Erythroblast (primary cell): ENCODE results near the gene KLHL29.

ENCODE experiments used
- DNase-seq, 2 experiments: peaks; one replicate each; lab custom pipeline; 2025; lab: John Stamatoyannopoulos, UW
- GATA1 ChIP-seq: IDR thresholded peaks from 2 replicates; pipeline ENCODE4 v1.6.1; 2011; ENCODE audit warnings: low read depth, mild to moderate bottlenecking, control low read depth, low read length, moderate library complexity
- POLR2A ChIP-seq: IDR thresholded peaks from 2 replicates; pipeline ENCODE4 v1.6.1; 2011; ENCODE audit warnings: mild to moderate bottlenecking, low read length

KLHL29 gene

GRCh38 chr2:23359631-23360567 is 25.1 kb upstream of the KLHL29 start:
- TF ChIP-seq GATA1 = no peak
- no peak for TF ChIP-seq POLR2A
- no peak for DNase-seq

- no peak for DNase-seq
- TF ChIP-seq GATA1 = no peak
- no peak for TF ChIP-seq POLR2A
Measured at GRCh38 chr2:23360571-23361125, 24.3 kb upstream of the KLHL29 start.

- no peak for DNase-seq
- TF ChIP-seq GATA1 = no peak
- no peak for TF ChIP-seq POLR2A
Measured at GRCh38 chr2:23361152-23361551, 23.8 kb upstream of the KLHL29 start.

GRCh38 chr2:23363268-23363667 is 21.7 kb upstream of the KLHL29 start:
- TF ChIP-seq GATA1 (no peak), POLR2A (no peak)
- DNase-seq = no peak

- TF ChIP-seq POLR2A (no peak), GATA1 (no peak)
- DNase-seq = no peak
Measured at GRCh38 chr2:23363831-23364230, 21.1 kb upstream of the KLHL29 start.

GRCh38 chr2:23366720-23367119 is 18.3 kb upstream of the KLHL29 start:
- DNase-seq = no peak
- TF ChIP-seq GATA1 = no peak
- no peak for TF ChIP-seq POLR2A

- no peak for DNase-seq
- TF ChIP-seq POLR2A (no peak), GATA1 (no peak)
Measured at GRCh38 chr2:23367760-23368159, 17.2 kb upstream of the KLHL29 start.

- no peak for DNase-seq
- TF ChIP-seq POLR2A (no peak), GATA1 (no peak)
Measured at GRCh38 chr2:23373666-23374065, 11.3 kb upstream of the KLHL29 start.

- peak in 1 of 2 experiments; percentile 22 for DNase-seq
- TF ChIP-seq GATA1 = no peak
- TF ChIP-seq POLR2A = no peak
Measured at GRCh38 chr2:23375448-23375847, 9.5 kb upstream of the KLHL29 start.

- DNase-seq = no peak
- TF ChIP-seq GATA1 = no peak
- TF ChIP-seq POLR2A = no peak
Measured at GRCh38 chr2:23376075-23376474, 8.9 kb upstream of the KLHL29 start.

- TF ChIP-seq GATA1 (no peak), POLR2A (no peak)
- no peak for DNase-seq
Measured at GRCh38 chr2:23376972-23377371, 8.0 kb upstream of the KLHL29 start.

- DNase-seq = no peak
- TF ChIP-seq GATA1 (no peak), POLR2A (no peak)
Measured at GRCh38 chr2:23377771-23378170, 7.2 kb upstream of the KLHL29 start.

- no peak for DNase-seq
- no peak for TF ChIP-seq GATA1
- no peak for TF ChIP-seq POLR2A
Measured at GRCh38 chr2:23378496-23378895, 6.5 kb upstream of the KLHL29 start.

GRCh38 chr2:23379220-23379695 is 5.7 kb upstream of the KLHL29 start:
- TF ChIP-seq POLR2A (no peak), GATA1 (no peak)
- DNase-seq = no peak
